GM10847 (cell line): ENCODE results near the gene CHST12.

Source experiments
- POLR2A ChIP-seq: IDR thresholded peaks from 2 replicates; pipeline ENCODE4 v1.6.1; 2011; ENCODE audit not compliant: insufficient read length; ENCODE audit errors: extremely low read depth

The CHST12 gene

DNA sequence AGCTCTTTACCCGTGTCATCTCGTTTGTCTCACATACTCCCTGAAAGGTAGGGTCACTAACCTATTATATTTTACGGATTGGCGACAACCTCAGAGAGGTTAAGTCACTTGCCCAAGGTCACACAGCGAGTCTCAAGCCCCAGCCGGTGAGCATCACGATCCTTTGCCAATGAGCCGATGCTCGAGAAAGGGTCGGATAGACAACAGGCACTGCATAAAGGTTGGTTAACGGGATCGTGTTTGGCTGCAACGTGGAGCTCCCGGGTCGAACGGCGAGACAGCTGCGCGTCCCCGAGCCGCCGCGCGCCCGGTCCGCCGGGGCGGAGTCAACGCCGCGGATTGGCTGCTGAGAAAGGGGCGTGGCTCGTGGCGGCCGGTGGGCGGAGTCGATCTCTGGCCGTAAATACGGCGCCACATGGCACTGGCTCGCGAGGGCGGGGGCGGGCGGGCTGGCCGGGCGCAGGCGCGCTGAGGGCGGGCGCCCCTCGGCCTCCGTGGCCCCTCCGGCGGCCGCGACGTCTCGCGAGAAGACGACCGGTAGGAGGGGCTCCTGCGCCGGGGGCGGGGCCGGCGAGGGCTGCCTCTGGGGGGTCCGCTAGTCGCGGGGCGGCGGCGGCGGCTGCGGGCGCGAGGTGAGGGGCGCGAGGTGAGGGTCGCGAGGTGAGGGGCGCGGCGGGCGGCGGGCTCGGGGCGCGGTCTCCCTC lies at the start of gene CHST12:
CHST12 (plus strand) TSS at position 598 of the 704 bp plus-strand sequence. CDS start 29,029 bp downstream, outside the sequence.
- peak; percentile 59 for TF ChIP-seq POLR2A

DNA sequence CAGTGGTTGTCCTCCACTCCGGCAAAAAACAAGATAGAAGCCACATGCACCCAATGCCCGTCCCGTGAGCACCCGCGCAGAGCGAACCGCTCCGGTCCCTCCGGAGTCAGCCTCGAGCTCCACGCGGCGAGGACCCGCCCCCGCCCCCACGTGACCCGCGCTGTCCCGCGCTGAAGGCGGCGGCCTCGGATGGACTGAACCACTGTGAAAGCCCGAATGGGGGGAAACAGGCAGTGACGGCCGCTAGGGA lies 49.5 kb upstream of the CHST12 start:
- TF ChIP-seq POLR2A, result peak; percentile 89

DNA sequence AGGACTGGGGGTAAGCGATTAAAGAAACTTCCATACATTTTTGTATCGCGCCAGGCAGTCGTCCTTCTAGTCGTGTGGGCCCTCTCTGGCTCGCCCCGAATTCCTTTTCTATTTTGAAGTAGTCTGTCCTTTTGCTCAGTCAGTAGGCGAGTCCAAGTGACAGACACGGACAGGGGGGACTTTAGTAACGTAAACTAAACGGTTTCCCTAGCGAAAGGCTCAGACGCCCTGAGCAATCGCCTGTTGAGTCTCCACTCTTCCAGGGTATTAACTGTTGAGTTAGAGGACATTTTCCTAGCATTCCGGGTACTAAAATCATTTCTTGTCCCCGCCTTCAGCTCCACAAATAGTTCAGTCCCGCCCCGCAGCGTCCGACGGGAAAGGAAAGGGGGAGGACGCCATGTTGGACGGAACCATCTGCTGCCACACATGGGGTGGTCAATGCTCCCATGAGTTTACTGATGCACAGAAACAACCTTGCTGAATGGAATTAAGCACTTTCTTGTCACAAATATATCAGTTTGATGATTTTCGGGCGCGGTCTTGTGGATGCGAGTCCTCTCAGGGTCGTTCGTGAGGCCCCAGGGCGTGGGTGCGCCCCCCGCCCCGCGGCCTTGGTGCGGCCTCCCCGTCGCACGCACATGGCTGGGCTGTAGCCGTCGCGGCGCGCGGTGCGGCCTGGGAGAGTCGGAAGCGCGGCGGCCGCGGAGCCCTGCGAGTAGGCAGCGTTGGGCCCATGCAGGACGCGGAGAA lies 49.0 kb upstream of the CHST12 start, which contains the start of gene EIF3B:
EIF3B (plus strand) TSS at position 642 of the 753 bp plus-strand sequence; CDS start at position 737, 95 bp downstream.
- TF ChIP-seq POLR2A, result peak; percentile 95

DNA sequence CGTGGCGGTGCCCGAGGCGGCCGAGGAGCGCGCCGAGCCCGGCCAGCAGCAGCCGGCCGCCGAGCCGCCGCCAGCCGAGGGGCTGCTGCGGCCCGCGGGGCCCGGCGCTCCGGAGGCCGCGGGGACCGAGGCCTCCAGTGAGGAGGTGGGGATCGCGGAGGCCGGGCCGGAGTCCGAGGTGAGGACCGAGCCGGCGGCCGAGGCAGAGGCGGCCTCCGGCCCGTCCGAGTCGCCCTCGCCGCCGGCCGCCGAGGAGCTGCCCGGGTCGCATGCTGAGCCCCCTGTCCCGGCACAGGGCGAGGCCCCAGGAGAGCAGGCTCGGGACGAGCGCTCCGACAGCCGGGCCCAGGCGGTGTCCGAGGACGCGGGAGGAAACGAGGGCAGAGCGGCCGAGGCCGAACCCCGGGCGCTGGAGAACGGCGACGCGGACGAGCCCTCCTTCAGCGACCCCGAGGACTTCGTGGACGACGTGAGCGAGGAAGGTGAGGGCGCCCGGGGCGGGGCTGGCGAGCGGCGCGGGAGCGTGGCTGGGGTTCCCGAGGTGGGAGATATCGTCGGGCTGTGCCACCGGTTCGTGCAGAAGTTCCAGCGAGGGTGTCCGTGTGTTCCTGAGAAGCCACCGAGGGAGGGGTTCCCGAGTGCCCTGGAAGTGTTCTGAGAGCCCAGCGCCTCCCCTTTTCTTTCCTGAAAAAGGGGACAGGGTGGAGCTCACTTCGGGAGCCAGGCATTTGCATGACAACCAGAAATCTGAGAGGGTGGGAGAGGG lies 48.3 kb upstream of the CHST12 start:
- TF ChIP-seq POLR2A, result no peak

DNA sequence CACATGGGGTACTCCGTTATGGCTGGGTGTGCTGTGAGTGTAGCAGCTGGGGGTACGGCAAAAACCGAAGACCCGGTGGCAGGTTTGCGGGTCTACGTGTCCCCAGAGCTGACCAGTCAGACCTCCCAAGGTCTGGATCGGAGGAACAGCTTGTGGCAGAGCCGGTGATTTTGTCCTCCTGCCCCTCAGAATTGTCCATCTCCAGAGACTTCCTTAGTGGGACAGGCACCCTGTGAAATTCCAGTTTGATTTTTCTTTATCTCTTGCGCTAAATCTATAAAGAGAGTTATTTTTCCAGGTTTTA lies 47.8 kb upstream of the CHST12 start:
- no peak for TF ChIP-seq POLR2A

DNA sequence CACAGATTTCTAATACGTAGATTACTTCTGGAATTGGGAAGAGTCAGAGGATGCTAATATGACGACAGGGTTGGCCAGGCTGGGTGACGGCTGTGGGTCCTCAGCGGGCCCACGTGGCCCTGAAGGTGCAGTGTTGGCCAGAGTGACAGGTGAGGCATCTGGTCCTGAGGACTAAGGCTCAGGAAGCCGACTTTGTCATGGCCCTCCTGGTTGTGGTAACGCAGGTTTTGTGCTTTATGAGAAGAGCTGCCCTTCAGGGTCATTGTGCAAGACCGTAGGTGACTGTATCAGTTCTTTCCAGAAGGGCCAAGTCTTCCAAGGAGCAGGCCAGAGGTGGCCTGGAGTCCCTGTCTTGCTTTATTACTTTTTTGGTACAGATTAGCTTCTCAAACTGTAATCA lies 46.2 kb upstream of the CHST12 start:
- TF ChIP-seq POLR2A, result no peak

DNA sequence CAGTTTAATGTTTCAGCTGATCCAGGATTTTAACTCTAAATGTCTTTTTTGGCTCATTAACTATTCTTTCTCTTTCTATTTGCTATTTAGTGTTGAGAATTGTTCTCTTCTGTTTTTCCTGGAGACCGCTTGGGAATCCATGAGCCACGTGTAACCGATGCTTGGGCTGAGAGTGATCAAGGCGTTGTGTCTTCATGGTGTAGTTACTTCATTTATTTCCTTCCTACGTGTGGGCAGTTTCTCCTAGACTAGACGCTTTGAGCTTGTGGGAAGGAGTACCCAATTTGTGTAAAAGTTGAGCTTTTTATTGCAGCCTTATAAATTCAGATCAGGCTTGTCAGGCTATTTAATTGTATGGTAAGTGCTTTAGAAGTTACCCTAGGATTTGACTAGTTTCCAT lies 45.8 kb upstream of the CHST12 start:
- no peak for TF ChIP-seq POLR2A

DNA sequence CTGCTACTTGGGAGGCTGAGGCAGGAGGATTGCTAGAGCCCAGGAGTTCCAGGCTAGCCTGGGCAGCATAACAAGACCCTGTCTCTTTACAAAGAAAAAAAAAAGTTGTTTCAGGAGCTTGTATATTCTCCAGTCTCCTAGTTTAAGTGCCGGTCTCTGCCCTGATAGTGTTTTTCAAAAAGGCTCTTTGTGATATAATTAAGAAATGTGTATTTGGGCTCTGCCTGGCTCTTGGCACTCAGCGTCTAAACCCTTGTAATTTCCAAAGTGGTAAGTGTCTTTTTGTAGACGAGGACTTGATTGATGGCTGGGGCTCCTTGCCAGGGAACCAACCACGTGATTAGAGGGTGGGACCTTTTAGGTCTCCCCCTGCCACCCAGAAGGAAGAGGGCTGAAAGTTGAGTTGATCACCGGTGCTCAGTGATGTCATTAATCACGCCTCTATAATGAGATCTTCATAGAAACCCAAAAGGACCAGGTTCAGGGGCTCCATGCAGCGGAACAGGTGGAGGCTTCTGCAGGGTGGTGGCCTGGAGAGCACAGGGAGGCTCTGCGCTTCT lies 44.4 kb upstream of the CHST12 start:
- TF ChIP-seq POLR2A, result no peak

DNA sequence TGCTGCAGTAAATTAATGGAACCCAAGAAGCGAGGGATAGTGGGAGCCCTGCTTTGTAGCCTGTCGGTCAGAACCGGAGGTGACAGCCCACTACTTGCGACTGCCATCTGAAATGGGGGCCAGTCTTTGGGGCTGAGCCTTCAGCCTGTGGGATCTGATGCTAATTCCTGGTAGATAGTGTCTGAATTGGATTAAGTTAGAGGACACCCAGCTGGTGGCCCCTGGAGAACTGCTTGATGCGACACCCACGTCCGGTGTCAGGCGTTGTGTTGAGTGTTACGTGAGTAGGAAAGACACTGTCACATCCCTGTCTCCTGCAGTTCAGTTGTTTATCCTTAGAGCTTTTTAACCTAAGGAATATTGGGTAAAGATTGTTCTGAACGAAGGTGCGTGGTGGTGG lies 43.8 kb upstream of the CHST12 start:
- no peak for TF ChIP-seq POLR2A

DNA sequence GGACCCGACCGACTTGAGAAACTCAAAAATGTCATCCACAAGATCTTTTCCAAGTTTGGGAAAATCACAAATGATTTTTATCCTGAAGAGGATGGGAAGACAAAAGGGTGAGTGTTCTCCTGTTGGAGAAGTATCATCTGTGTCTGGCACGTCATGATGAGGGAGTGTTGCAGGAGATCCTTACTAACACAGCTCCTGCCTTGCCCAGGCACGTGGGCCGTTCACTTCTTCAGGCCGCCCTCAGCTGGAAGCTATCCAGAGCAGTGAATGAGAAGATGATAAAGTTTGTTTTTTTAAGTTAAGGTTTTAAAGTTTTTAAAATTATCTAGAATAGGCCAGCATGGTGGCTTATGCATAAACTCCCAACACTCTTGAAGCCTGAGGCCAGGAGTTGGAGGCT lies 42.6 kb upstream of the CHST12 start:
- no peak for TF ChIP-seq POLR2A

DNA sequence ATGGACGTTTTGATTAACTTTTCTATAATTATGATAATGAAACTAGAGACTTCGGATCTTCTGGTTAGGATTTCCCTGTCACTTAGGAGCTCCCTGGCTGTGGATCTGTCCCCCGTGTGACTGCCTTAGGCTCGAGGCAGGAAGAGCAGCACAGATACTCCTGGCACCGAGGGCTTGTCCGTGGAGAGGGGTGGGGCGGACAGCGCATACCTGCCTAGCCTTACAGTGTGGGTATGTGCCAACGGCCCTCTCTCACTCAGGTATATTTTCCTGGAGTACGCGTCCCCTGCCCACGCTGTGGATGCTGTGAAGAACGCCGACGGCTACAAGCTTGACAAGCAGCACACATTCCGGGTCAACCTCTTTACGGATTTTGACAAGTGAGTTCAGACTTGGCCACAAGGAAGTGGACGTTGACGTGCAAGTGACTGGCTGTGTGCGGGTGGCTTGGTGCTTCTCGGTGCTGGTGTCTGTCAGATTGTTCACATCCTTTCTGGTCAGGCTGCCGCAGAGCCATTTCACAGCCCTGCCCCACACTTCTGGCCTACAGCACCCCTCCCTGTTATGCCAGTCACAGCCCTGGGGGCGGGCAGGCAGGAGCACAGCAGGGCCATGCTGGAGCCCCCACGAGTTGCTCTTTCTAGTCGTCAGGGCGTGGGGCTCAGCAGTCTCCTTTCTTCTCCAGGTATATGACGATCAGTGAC lies 40.9 kb upstream of the CHST12 start:
- TF ChIP-seq POLR2A, result no peak

DNA sequence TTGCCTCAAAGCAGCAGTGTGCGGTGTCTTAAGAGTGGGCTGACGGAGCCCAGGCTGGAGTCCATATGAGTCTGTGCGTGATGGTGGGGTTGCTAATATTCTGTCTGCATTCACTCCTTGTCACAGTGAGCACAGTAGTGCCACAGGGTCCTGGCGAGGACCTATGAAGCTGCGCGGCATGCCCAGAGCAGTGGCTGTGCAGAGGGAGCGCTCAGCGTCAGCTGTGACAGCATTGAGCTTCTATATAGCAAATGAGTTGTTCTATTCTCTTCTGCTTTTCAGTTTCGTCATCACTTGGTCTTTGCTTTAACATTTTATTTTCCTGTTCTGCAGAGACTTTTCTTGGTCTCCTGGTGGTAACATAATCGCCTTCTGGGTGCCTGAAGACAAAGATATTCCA lies 34.3 kb upstream of the CHST12 start:
- no peak for TF ChIP-seq POLR2A

DNA sequence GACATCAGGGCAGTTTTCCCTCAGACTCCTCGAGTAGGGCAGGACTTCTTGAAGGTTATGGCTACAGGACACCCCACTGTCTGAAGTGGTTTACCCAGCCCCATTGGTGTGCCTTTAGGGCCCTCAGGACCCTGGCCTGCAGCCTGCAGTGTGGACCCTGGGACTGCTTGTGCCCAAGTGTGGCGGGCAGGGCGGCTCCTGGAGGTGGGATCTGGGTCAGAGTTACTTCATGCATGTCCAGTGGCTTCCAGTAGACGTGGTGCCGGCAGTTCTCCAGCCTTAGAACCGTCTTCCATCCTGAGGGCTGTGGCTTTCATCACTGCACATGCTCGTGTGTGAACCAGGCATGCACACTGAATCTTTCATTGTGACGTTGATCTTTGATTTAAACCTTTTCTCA lies 32.1 kb upstream of the CHST12 start:
- TF ChIP-seq POLR2A, result no peak

DNA sequence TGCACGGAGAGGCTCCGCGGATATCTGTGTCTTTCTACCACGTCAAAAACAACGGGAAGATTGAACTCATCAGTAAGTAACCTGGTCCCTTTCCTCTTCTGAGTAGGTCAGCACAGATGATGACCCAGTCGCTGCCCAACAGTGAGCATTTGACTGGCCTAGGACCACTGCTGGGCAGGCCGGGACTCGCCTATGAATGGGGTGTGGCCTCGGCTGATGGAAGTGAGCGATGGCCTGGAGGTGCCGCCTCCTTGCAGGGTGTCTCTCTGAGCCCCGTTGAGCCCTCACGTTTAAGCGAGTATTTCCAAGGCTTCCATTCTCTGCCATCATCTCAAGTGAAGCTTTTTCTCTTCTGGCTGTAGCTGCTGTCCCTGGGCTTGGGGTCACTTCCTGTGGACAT lies 30.7 kb upstream of the CHST12 start:
- no peak for TF ChIP-seq POLR2A

DNA sequence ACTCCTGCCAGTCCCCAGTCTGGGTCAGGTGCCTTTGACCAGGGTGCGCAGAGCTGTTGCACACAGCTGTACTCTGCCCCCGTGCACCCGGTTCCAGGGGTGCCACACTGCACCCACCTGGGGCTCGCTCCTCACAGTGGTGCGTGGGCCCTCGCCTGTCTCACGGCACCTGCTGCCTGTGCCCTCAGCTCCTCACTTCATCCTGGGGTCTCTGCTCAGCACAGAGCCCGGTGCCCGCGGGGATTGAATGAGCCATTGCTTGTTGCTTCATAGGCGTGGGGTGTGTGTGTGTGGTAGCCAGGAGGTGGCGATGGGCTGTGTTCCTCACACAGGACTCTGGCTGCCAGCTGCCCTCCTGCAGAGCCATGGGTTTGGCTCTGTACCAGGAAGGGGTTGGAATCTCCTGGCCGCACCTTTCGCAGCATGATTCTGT lies 30.3 kb upstream of the CHST12 start:
- no peak for TF ChIP-seq POLR2A
